Measurements from ENCODE around the gene ITFG2.
A peak's percentile ranks its signal among the peaks of the same experiment; 100 is the strongest.

Gene ITFG2

DNA sequence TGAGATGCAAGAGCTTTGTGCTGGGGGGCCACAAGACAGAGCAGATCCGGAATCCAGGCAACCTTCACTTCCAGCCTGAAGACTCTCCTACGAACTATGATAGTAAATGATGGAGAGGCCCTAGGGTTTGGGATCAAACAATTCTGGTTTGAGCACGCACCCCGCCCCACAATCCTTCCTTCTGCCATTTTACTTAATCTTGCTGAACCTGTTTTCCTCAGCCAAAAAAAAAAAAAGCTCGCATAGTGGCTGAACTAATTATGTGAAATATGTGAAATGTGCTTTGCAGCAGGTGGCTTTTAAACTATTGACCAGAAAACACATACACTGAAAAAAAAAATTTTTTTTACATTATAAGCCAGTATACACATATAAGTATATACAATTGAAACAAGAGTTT, 667 bp upstream of the ITFG2 start:
- Histone ChIP-seq H3K4me1 (ENCODE audit: insufficient read depth, low read length) (peaks cover 22% of the 10 kb centered on the region), H3K4me2 (ENCODE audit: insufficient read depth, low read length) (peak overlapping the region; percentile 74), H3K36me3 (ENCODE audit: insufficient read depth, low read length) (peaks cover 5% of the 10 kb centered on the region; the same call in 1 of the 2 replicates), H3K79me2 (ENCODE audit: insufficient read depth, low read length) (peaks cover 34% of the 10 kb centered on the region), H4K20me1 (ENCODE audit: insufficient read depth, low read length) (no peaks in the 10 kb centered on the region; the same call in 1 of the 2 replicates), H3K4me3 (ENCODE audit: low read depth in 1 of 2, low read length in 2 of 2) (peak overlapping the region; percentile 38 to 74; a peak in 3 of 4 replicates), H2AFZ (ENCODE audit: low read depth, low read length) (peak overlapping the region; percentile 96), H3K9ac (ENCODE audit: low read depth, low read length) (peak overlapping the region; percentile 70), H3K9me3 (ENCODE audit: insufficient read depth, low read length, severe bottlenecking) (no peaks in the 10 kb centered on the region), H3K27me3 (ENCODE audit: insufficient read depth, low read length, poor library complexity) (no peaks in the 10 kb centered on the region), H3K27ac (ENCODE audit: low read length) (peak overlapping the region; percentile 84)
- no peak for DNase-seq
- no peak for ATAC-seq (ENCODE audit: insufficient read depth, low read depth)
- no peak for TF ChIP-seq EZH2 (IDR thresholded peaks at IDR 0.05; ENCODE audit: borderline replicate concordance, low read depth, low read length, severe bottlenecking)
- TF ChIP-seq, protein P1, sequence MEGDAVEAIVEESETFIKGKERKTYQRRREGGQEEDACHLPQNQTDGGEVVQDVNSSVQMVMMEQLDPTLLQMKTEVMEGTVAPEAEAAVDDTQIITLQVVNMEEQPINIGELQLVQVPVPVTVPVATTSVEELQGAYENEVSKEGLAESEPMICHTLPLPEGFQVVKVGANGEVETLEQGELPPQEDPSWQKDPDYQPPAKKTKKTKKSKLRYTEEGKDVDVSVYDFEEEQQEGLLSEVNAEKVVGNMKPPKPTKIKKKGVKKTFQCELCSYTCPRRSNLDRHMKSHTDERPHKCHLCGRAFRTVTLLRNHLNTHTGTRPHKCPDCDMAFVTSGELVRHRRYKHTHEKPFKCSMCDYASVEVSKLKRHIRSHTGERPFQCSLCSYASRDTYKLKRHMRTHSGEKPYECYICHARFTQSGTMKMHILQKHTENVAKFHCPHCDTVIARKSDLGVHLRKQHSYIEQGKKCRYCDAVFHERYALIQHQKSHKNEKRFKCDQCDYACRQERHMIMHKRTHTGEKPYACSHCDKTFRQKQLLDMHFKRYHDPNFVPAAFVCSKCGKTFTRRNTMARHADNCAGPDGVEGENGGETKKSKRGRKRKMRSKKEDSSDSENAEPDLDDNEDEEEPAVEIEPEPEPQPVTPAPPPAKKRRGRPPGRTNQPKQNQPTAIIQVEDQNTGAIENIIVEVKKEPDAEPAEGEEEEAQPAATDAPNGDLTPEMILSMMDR (IDR thresholded peaks at IDR 0.05; ENCODE audit: borderline replicate concordance, extremely low read depth, low read length, poor library complexity, severe bottlenecking): no peak

DNA sequence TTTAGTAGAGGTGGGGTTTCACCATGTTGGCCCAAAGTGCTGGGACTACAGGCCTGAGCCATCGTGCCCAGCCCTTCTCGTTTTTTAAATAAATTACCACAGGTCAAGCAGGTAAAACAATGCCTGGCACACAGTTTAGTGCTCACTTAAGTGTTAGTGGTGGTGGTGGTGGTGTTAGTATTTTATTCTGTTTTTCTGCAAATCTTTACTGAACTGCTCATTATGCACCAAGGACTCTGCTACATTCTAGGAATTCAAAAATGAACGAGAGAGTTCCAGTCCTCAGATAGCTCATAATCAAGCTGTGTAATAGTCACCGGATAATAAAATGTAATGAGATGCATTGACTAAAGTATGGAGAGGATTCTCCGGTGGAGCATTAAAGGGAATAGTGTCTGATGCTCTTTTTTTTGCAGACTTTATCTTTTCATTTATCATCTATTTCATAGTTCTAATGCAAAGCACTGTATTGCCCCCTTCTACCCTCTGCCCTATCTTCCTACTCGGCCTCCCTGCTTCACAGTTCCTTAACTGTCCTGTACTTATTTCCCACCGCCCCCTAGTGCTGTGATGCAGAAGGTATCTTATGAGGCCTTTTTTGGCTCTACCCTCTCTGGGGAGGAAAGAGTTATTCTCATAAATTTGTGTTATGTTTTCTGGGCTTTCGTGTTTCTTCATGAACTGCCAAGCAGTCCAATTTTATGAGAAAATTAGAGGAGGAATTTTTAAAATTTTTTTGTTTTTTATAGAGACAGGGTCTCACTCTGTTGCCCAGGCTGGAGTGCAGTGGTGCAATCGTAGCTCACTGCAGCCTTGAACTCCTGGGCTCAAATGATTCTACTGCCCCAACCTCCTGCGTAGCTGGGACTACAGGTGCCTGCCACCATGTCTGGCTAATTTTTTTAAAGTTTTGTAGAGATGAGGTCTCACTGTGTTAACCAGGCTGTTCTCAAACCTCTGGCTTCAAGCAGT, 1.0 kb downstream of the ITFG2 start:
- peak overlapping the region; percentile 38 to 74 for H3K4me3 ChIP-seq (ENCODE audit: low read depth in 1 of 2, low read length in 2 of 2)
- peak; percentile 73 for DNase-seq

DNA sequence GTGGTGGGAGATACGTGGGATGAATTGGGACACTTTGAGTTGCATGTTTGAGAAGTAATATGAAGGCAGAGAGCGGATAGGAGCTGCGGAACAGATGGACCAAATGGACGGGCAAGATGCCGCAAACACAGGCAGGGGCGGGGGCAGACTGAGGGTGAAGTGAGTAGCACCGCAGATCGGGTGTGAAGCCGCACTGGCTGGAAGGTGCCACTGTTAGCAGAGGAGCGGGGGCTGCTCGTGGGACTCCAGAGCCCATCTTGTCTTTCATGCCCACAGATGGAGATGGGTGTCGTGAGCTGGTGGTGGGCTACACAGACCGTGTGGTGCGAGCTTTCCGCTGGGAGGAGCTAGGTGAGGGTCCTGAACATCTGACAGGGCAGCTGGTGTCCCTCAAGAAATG, 7.3 kb downstream of the ITFG2 start:
- Histone ChIP-seq H3K27ac (ENCODE audit: low read length) (no peak overlapping the region), H3K4me2 (ENCODE audit: insufficient read depth, low read length) (no peak overlapping the region), H2AFZ (ENCODE audit: low read depth, low read length) (no peak overlapping the region), H3K9ac (ENCODE audit: low read depth, low read length) (no peak overlapping the region), H3K36me3 (ENCODE audit: insufficient read depth, low read length) (peaks cover 80% of the 10 kb centered on the region), H3K79me2 (ENCODE audit: insufficient read depth, low read length) (peaks cover 12% of the 10 kb centered on the region), H3K27me3 (ENCODE audit: insufficient read depth, low read length, poor library complexity) (no peaks in the 10 kb centered on the region), H3K4me3 (ENCODE audit: low read depth in 1 of 2, low read length in 2 of 2) (no peak overlapping the region), H4K20me1 (ENCODE audit: insufficient read depth, low read length) (peaks cover 4% of the 10 kb centered on the region; the same call in 1 of the 2 replicates), H3K9me3 (ENCODE audit: insufficient read depth, low read length, severe bottlenecking) (no peaks in the 10 kb centered on the region), H3K4me1 (ENCODE audit: insufficient read depth, low read length) (no peaks in the 10 kb centered on the region)
- TF ChIP-seq, protein P1 (IDR thresholded peaks at IDR 0.05; ENCODE audit: borderline replicate concordance, extremely low read depth, low read length, poor library complexity, severe bottlenecking): no peak
- no peak for TF ChIP-seq EZH2 (IDR thresholded peaks at IDR 0.05; ENCODE audit: borderline replicate concordance, low read depth, low read length, severe bottlenecking)
- DNase-seq (no peak), ATAC-seq (ENCODE audit: insufficient read depth, low read depth) (no peak)

More for the DNA sequence above, 1.0 kb downstream of the ITFG2 start:
- H3K9ac ChIP-seq (ENCODE audit: low read depth, low read length): peak overlapping the region; percentile 70
- peaks cover 36% of the 10 kb centered on the region for H3K79me2 ChIP-seq (ENCODE audit: insufficient read depth, low read length)
- H3K36me3 ChIP-seq (ENCODE audit: insufficient read depth, low read length): peaks cover 21% of the 10 kb centered on the region
- TF ChIP-seq EZH2 (IDR thresholded peaks at IDR 0.05; ENCODE audit: borderline replicate concordance, low read depth, low read length, severe bottlenecking): no peak
- TF ChIP-seq, protein P1 (IDR thresholded peaks at IDR 0.05; ENCODE audit: borderline replicate concordance, extremely low read depth, low read length, poor library complexity, severe bottlenecking): peak; percentile 88
- H3K9me3 ChIP-seq (ENCODE audit: insufficient read depth, low read length, severe bottlenecking): no peaks in the 10 kb centered on the region
- H3K27ac ChIP-seq (ENCODE audit: low read length): peak overlapping the region; percentile 93
- H3K4me1 ChIP-seq (ENCODE audit: insufficient read depth, low read length): peaks cover 22% of the 10 kb centered on the region
- ATAC-seq (ENCODE audit: insufficient read depth, low read depth): peak; percentile 63
- H2AFZ ChIP-seq (ENCODE audit: low read depth, low read length): peak overlapping the region; percentile 85
- peaks cover 4% of the 10 kb centered on the region; the same call in 1 of the 2 replicates for H4K20me1 ChIP-seq (ENCODE audit: insufficient read depth, low read length)
- no peaks in the 10 kb centered on the region for H3K27me3 ChIP-seq (ENCODE audit: insufficient read depth, low read length, poor library complexity)
- H3K4me2 ChIP-seq (ENCODE audit: insufficient read depth, low read length): peak overlapping the region; percentile 74

All from DND-41 (cell line).